Neural crest cell (in vitro differentiated cells): ENCODE results near the gene LMAN2L. TPM values are rescaled to one million over a fixed set of nuclear protein-coding genes. Genes with fewer than 3 reads are reported as not detected.

Experiments used
- DNase-seq: peaks from one replicate; pipeline ENCODE4 v3.0.0; 2021; ENCODE audit warnings: low read depth, mixed read lengths, low spot score
- H3K27ac Mint-ChIP-seq: one replicate; pipeline ENCODE4 v1.8.0; 2021; ENCODE audit warnings: mild to moderate bottlenecking, mixed read lengths; ENCODE audit not compliant: unreplicated experiment
- H3K27me3 Mint-ChIP-seq: 2 replicates; pipeline ENCODE4 v1.8.0; 2021; ENCODE audit warnings: low read depth, mild to moderate bottlenecking, mixed read lengths
- H3K36me3 Mint-ChIP-seq: 2 replicates; pipeline ENCODE4 v1.8.0; 2021; ENCODE audit warnings: low read depth, mild to moderate bottlenecking, mixed read lengths
- H3K4me1 Mint-ChIP-seq: 2 replicates; pipeline ENCODE4 v1.8.0; 2021; ENCODE audit warnings: mixed read lengths
- H3K4me3 Mint-ChIP-seq: one replicate; pipeline ENCODE4 v1.8.0; 2021; ENCODE audit warnings: mild to moderate bottlenecking, mixed read lengths
- H3K9me3 Mint-ChIP-seq: 2 replicates; pipeline ENCODE4 v1.8.0; 2021; ENCODE audit warnings: mixed read lengths
- CTCF ChIP-seq: fragments of 200-600 bp; sonication (generic); conservative IDR thresholded peaks from 2 replicates; pipeline ENCODE4 v1.5.0; 2021; ENCODE audit warnings: antibody characterized with exemption, mild to moderate bottlenecking
- total RNA-seq: library from RNA; stranded (reverse); gene quantifications from 2 replicates; pipeline ENCODE4 v1.2.1, GENCODE V29; 2021

Gene LMAN2L
- total RNA-seq, 1 donor from 2014 or later = 25.8 TPM

- Mint-ChIP-seq H3K4me1 (peaks cover 7% of the 10 kb centered on the region), H3K9me3 (no peaks in the 10 kb centered on the region), H3K27me3 (no peaks in the 10 kb centered on the region), H3K36me3 (no peaks in the 10 kb centered on the region), H3K4me3 (no peak overlapping the region), H3K27ac (no peak overlapping the region)
- DNase-seq = no peak
- TF ChIP-seq CTCF = no peak
These were observed 43.5 kb upstream of the LMAN2L start for GRCh38 chr2:96783388-96783787.

DNA sequence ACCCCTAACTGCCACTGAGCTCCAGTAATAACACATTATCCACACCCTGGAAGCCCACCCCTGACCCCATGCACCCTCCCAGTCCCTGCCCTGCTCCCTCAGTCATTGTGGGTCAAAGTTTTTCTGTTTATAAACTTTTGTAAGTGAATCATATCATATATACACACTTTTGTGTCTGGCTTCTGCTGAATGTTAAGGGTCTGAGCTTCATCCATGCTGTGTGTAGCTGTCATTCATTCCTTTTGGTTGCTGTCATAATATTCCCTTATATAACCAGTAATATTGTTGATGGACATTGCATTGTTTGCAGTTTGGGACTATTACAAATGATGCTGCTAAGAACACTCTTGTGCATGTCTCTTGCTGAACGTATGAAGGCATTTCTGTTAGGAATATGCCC, 35.3 kb upstream of the LMAN2L start:
- no peak for DNase-seq
- no peaks in the 10 kb centered on the region for H3K27me3 Mint-ChIP-seq
- no peaks in the 10 kb centered on the region for H3K36me3 Mint-ChIP-seq
- H3K4me1 Mint-ChIP-seq = no peaks in the 10 kb centered on the region
- H3K9me3 Mint-ChIP-seq = no peaks in the 10 kb centered on the region
- no peak overlapping the region for H3K4me3 Mint-ChIP-seq
- H3K27ac Mint-ChIP-seq = no peak overlapping the region
- no peak for TF ChIP-seq CTCF

DNA sequence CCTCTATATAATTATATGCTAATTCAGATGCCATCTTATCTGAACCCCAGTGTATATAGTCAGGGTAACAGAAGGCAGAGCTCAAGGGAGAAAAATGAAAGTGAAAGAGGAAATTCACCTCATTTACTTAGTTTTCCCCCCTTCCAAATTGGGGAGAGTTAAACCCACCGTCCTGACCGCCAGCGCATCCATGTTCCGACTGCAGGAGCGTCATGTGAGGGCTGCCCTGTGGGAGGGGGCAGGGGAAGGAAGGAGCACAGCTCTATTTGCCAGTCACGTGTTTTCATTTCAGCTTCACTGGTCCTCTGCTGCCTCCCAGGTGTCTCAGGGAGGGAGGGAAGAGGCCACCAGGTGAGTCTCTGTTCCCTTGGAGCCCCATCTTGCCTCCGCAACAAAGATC, 34.1 kb upstream of the LMAN2L start:
- TF ChIP-seq CTCF = no peak
- Mint-ChIP-seq H3K9me3 (no peaks in the 10 kb centered on the region), H3K27me3 (no peaks in the 10 kb centered on the region), H3K27ac (no peak overlapping the region), H3K4me3 (no peak overlapping the region), H3K4me1 (no peaks in the 10 kb centered on the region), H3K36me3 (no peaks in the 10 kb centered on the region)
- DNase-seq = no peak

DNA sequence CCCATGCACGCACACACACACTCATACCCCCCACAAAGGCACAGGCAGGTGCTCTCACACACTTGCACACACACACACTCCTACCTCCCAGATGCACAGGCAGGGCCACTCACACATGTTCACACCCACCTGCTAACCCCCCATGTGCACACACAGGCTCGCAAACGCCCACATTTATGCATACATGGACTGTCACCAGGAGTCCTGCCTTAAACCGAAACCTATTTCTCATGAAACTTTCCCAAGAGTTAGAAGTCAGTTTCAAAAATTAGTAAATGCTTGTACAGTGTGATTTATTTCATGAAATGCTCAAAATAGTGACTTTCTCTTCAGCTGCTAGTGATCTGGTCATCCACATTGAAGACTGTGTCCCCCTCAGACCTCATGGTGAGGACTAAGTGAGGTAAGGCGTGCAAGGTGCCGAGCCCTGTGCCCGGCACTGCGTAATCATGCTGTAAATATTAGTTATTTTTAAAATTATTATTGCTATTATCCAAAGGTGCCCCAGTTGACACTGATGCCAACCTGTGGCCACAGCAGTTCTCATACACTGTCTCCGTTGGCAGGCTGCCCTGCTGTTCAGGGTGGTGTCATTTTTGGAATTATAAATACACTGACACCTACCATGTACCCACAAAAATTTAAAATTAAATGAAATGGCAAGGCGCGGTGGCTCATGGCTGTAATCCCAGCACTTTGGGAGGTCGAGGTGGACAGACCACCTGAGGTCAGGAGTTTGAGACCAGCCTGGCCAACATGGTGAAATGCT, 33.2 kb upstream of the LMAN2L start:
- TF ChIP-seq CTCF = no peak
- no peak for DNase-seq
- H3K4me3 Mint-ChIP-seq = no peak overlapping the region
- no peaks in the 10 kb centered on the region for H3K9me3 Mint-ChIP-seq
- no peak overlapping the region for H3K27ac Mint-ChIP-seq
- H3K36me3 Mint-ChIP-seq = no peaks in the 10 kb centered on the region
- no peaks in the 10 kb centered on the region for H3K4me1 Mint-ChIP-seq
- no peaks in the 10 kb centered on the region for H3K27me3 Mint-ChIP-seq

GRCh38 chr2:96771796-96772618, 32.1 kb upstream of the LMAN2L start:
- Mint-ChIP-seq H3K4me3 (no peak overlapping the region), H3K9me3 (no peaks in the 10 kb centered on the region), H3K27ac (no peak overlapping the region), H3K4me1 (no peaks in the 10 kb centered on the region), H3K36me3 (no peaks in the 10 kb centered on the region), H3K27me3 (no peaks in the 10 kb centered on the region)
- DNase-seq = no peak
- TF ChIP-seq CTCF = no peak
